ENCODE results near the gene POLR1E.

POLR1E gene

DNA sequence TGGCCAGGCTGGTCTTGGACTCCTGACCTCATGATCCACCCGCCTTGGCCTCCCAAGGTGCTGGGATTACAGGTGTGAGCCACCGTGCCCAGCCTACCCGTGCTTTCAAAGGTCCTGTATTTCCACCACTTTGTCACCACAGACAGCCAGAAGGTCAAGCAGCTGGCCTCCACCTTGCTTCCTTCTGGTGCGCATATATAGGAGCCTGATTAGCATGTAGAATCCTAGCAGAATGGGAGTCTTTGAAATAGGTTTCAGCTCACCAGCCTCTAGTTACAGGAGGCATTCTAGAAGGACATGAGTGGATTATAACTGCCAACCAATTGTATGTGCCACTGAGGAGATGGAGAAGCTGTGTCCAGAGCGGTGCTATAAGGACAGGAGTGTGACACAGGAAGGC lies 18.9 kb downstream of the POLR1E start:
- Histone ChIP-seq H3K4me3 (ENCODE audit: low read depth in 1 of 2, low read length in 2 of 2) (no peak overlapping the region), H3K27ac (ENCODE audit: low read length) (no peak overlapping the region), H3K4me2 (ENCODE audit: insufficient read depth, low read length) (no peak overlapping the region), H3K9me3 (ENCODE audit: insufficient read depth, low read length, severe bottlenecking) (no peaks in the 10 kb centered on the region), H3K79me2 (ENCODE audit: insufficient read depth, low read length) (no peaks in the 10 kb centered on the region), H4K20me1 (ENCODE audit: insufficient read depth, low read length) (peaks cover 9% of the 10 kb centered on the region), H3K4me1 (ENCODE audit: insufficient read depth, low read length) (no peaks in the 10 kb centered on the region), H3K9ac (ENCODE audit: low read depth, low read length) (no peak overlapping the region), H3K27me3 (ENCODE audit: insufficient read depth, low read length, poor library complexity) (no peaks in the 10 kb centered on the region), H2AFZ (ENCODE audit: low read depth, low read length) (no peak overlapping the region), H3K36me3 (ENCODE audit: insufficient read depth, low read length) (peaks cover 75% of the 10 kb centered on the region)
- TF ChIP-seq, protein P1, sequence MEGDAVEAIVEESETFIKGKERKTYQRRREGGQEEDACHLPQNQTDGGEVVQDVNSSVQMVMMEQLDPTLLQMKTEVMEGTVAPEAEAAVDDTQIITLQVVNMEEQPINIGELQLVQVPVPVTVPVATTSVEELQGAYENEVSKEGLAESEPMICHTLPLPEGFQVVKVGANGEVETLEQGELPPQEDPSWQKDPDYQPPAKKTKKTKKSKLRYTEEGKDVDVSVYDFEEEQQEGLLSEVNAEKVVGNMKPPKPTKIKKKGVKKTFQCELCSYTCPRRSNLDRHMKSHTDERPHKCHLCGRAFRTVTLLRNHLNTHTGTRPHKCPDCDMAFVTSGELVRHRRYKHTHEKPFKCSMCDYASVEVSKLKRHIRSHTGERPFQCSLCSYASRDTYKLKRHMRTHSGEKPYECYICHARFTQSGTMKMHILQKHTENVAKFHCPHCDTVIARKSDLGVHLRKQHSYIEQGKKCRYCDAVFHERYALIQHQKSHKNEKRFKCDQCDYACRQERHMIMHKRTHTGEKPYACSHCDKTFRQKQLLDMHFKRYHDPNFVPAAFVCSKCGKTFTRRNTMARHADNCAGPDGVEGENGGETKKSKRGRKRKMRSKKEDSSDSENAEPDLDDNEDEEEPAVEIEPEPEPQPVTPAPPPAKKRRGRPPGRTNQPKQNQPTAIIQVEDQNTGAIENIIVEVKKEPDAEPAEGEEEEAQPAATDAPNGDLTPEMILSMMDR (IDR thresholded peaks at IDR 0.05; ENCODE audit: borderline replicate concordance, extremely low read depth, low read length, poor library complexity, severe bottlenecking): no peak
- TF ChIP-seq EZH2 (IDR thresholded peaks at IDR 0.05; ENCODE audit: borderline replicate concordance, low read depth, low read length, severe bottlenecking): no peak
- ATAC-seq (ENCODE audit: insufficient read depth, low read depth) (no peak), DNase-seq (no peak)

DNA sequence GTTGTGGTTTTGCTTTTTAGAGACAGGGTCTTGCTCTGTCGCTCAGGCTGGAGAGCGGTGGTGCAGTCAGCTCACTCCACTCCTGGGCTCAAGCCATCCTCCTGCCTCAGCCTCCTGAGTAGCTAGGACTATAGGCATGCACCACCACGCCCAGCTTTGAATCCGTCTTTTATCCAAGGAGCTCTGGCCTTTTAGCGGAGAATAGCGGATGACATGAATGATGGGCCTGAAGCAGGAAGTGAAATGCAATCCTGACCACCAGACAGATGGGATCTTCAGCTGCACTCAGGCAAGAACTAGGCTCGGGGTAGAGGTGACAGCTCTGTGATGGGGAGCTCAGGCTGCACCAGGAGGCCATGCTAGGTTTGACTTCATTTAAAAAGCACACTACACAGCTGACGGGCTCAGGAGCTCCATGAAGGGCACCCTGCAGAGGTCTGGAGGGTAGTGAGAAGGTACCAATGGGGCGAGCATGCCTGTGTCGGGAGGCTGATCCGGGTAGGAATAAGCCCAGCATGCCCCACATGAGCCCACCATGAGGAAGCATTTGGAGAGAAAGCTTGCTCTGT lies 21.9 kb downstream of the POLR1E start:
- H3K4me2 ChIP-seq (ENCODE audit: insufficient read depth, low read length): no peak overlapping the region
- H3K9me3 ChIP-seq (ENCODE audit: insufficient read depth, low read length, severe bottlenecking): no peaks in the 10 kb centered on the region

DNA sequence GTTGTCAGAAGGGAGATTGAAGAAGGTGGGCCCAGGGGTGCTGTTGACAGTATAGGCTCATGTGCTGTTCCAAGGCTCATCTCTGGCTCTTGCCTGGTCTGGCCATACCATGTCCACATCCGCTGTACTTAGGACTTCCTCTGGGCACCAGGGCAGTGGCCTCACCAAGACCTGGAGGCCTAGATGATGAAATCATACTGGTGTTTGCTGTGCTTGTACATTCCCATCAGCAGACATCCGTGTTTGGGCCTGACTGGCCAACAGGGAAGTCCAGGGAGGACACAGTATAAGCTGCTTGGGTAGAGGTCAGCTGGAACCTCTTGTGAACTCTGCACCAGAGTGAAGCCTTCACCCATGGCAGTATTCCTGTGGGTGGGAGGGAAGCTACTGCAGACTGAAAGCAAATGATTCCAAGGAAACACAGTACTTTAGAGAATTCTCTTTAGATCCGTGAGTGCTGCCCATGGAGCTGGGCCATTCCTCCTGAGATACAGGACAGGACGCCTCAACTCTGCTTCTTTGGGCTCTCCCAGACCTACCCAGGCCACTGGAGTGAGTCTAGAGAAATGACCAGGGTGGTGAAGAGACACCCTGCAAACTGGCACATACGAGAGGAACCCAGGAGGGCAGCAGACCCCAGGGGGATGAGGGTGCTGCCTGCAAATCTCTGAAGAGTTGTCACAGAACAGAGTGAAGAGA lies 22.5 kb downstream of the POLR1E start:
- no peak overlapping the region for H3K4me2 ChIP-seq (ENCODE audit: insufficient read depth, low read length)
- H3K9me3 ChIP-seq (ENCODE audit: insufficient read depth, low read length, severe bottlenecking): no peaks in the 10 kb centered on the region
- TF ChIP-seq, protein P1 (IDR thresholded peaks at IDR 0.05; ENCODE audit: borderline replicate concordance, extremely low read depth, low read length, poor library complexity, severe bottlenecking): no peak
- no peak for TF ChIP-seq EZH2 (IDR thresholded peaks at IDR 0.05; ENCODE audit: borderline replicate concordance, low read depth, low read length, severe bottlenecking)
- no peak overlapping the region for H3K4me3 ChIP-seq (ENCODE audit: low read depth in 1 of 2, low read length in 2 of 2)
- H2AFZ ChIP-seq (ENCODE audit: low read depth, low read length): no peak overlapping the region
- H3K36me3 ChIP-seq (ENCODE audit: insufficient read depth, low read length): peaks cover 46% of the 10 kb centered on the region
- DNase-seq (no peak), ATAC-seq (ENCODE audit: insufficient read depth, low read depth) (no peak; the same call in 2 of the 3 replicates)
- no peak overlapping the region for H3K9ac ChIP-seq (ENCODE audit: low read depth, low read length)
- H3K79me2 ChIP-seq (ENCODE audit: insufficient read depth, low read length): no peaks in the 10 kb centered on the region
- H3K4me1 ChIP-seq (ENCODE audit: insufficient read depth, low read length): no peaks in the 10 kb centered on the region
- peaks cover 4% of the 10 kb centered on the region; the same call in 1 of the 2 replicates for H4K20me1 ChIP-seq (ENCODE audit: insufficient read depth, low read length)
- H3K27ac ChIP-seq (ENCODE audit: low read length): no peak overlapping the region
- no peaks in the 10 kb centered on the region for H3K27me3 ChIP-seq (ENCODE audit: insufficient read depth, low read length, poor library complexity)

More for the DNA sequence above, 21.9 kb downstream of the POLR1E start:
- no peak overlapping the region for H3K4me3 ChIP-seq (ENCODE audit: low read depth in 1 of 2, low read length in 2 of 2)
- ATAC-seq (ENCODE audit: insufficient read depth, low read depth): no peak
- DNase-seq: no peak
- H2AFZ ChIP-seq (ENCODE audit: low read depth, low read length): no peak overlapping the region
- H3K9ac ChIP-seq (ENCODE audit: low read depth, low read length): no peak overlapping the region
- H3K4me1 ChIP-seq (ENCODE audit: insufficient read depth, low read length): no peaks in the 10 kb centered on the region
- H4K20me1 ChIP-seq (ENCODE audit: insufficient read depth, low read length): peaks cover 6% of the 10 kb centered on the region; the same call in 1 of the 2 replicates
- TF ChIP-seq, protein P1 (IDR thresholded peaks at IDR 0.05; ENCODE audit: borderline replicate concordance, extremely low read depth, low read length, poor library complexity, severe bottlenecking): no peak
- TF ChIP-seq EZH2 (IDR thresholded peaks at IDR 0.05; ENCODE audit: borderline replicate concordance, low read depth, low read length, severe bottlenecking): no peak
- no peaks in the 10 kb centered on the region for H3K79me2 ChIP-seq (ENCODE audit: insufficient read depth, low read length)
- no peak overlapping the region for H3K27ac ChIP-seq (ENCODE audit: low read length)
- no peaks in the 10 kb centered on the region for H3K27me3 ChIP-seq (ENCODE audit: insufficient read depth, low read length, poor library complexity)
- H3K36me3 ChIP-seq (ENCODE audit: insufficient read depth, low read length): peaks cover 52% of the 10 kb centered on the region

Measured in DND-41 (cell line).